Measurements from ENCODE around the gene CSRP1. TPM values are rescaled to one million over a fixed set of nuclear protein-coding genes. Genes with fewer than 3 reads are reported as not detected.
A peak's percentile ranks its signal among the peaks of the same experiment; 100 is the strongest.
"Not testable (repeated sequence)": the region's sequence is repeated elsewhere in the genome, so short reads cannot be mapped to it uniquely, and the experiment has no call there.

Gene CSRP1
- total and polyA plus RNA-seq, 2 experiments from 2014 or later = 78.9 to 135 TPM

GRCh38 chr1:201495551-201496295, 11.2 kb downstream of the CSRP1 start:
- no peak for TF ChIP-seq CTCF (IDR thresholded peaks at IDR 0.05; ENCODE audit: low read depth, low read length)
- Histone ChIP-seq H3K27ac (peak overlapping the region; percentile 97), H3K36me3 (no peaks in the 10 kb centered on the region), H3K9me3 (ENCODE audit: low read depth) (no peaks in the 10 kb centered on the region), H3K4me1 (ENCODE audit: low read depth) (peaks cover 80% of the 10 kb centered on the region), H3K27me3 (no peaks in the 10 kb centered on the region), H3K4me3 (no peak overlapping the region)
- peak; percentile 88 to 97 for DNase-seq (ENCODE audit: low read depth in 1 of 2, low spot score in 1 of 2)

GRCh38 chr1:201493757-201494617, 12.9 kb downstream of the CSRP1 start:
- TF ChIP-seq CTCF (IDR thresholded peaks at IDR 0.05; ENCODE audit: low read depth, low read length) = no peak
- Histone ChIP-seq H3K4me1 (ENCODE audit: low read depth) (peaks cover 73% of the 10 kb centered on the region), H3K27me3 (no peaks in the 10 kb centered on the region), H3K4me3 (no peak overlapping the region), H3K36me3 (no peaks in the 10 kb centered on the region), H3K9me3 (ENCODE audit: low read depth) (no peaks in the 10 kb centered on the region), H3K27ac (peak overlapping the region; percentile 97)
- DNase-seq (ENCODE audit: low read depth in 1 of 2, low spot score in 1 of 2) = peak; percentile 75 to 89

GRCh38 chr1:201493026-201493656, 13.8 kb downstream of the CSRP1 start:
- peak overlapping the region; percentile 97 for H3K27ac ChIP-seq
- DNase-seq (ENCODE audit: low read depth in 1 of 2, low spot score in 1 of 2); H3K4me3 ChIP-seq; H3K9me3 ChIP-seq (ENCODE audit: low read depth); H3K27me3 ChIP-seq; H3K36me3 ChIP-seq: not testable (repeated sequence)
- H3K4me1 ChIP-seq (ENCODE audit: low read depth) = peaks cover 68% of the 10 kb centered on the region

GRCh38 chr1:201491896-201492511, 14.9 kb downstream of the CSRP1 start:
- Histone ChIP-seq H3K36me3 (no peaks in the 10 kb centered on the region), H3K4me3 (no peak overlapping the region), H3K9me3 (ENCODE audit: low read depth) (no peaks in the 10 kb centered on the region), H3K4me1 (ENCODE audit: low read depth) (peaks cover 68% of the 10 kb centered on the region), H3K27ac (peak overlapping the region; percentile 97), H3K27me3 (no peaks in the 10 kb centered on the region)
- no peak for DNase-seq (ENCODE audit: low read depth in 1 of 2, low spot score in 1 of 2)
- TF ChIP-seq CTCF (IDR thresholded peaks at IDR 0.05; ENCODE audit: low read depth, low read length) = no peak

- no peaks in the 10 kb centered on the region for H3K9me3 ChIP-seq (ENCODE audit: low read depth)
- no peak for TF ChIP-seq CTCF (IDR thresholded peaks at IDR 0.05; ENCODE audit: low read depth, low read length)
- H3K4me3 ChIP-seq = no peak overlapping the region
- peak in 1 of 2 donors; percentile 56 for DNase-seq (ENCODE audit: low read depth in 1 of 2, low spot score in 1 of 2)
- no peaks in the 10 kb centered on the region for H3K27me3 ChIP-seq
- H3K27ac ChIP-seq = peak overlapping the region; percentile 97
- peaks cover 68% of the 10 kb centered on the region for H3K4me1 ChIP-seq (ENCODE audit: low read depth)
- H3K36me3 ChIP-seq = no peaks in the 10 kb centered on the region
Observed at GRCh38 chr1:201490708-201491131, 16.2 kb downstream of the CSRP1 start.

Measured in cardiac muscle cell (in vitro differentiated cells and primary cell).